BLaER1 treated with 17β-estradiol and CSF1 and Interleukin-3, amounts not matched to agents 10 nM and 100 nM (cell line): ENCODE measurements around the gene TBC1D8.

Experiments
- H3K27ac ChIP-seq, 11 experiments: shearing (Covaris generic); formaldehyde crosslinking; 2 replicates each; pipeline ENCODE4 v1.8.1; 2022
- H3K27me3 ChIP-seq, 11 experiments: shearing (Covaris generic); formaldehyde crosslinking; 2 replicates each; pipeline ENCODE4 v1.8.1; 2022
- H3K36me3 ChIP-seq, 11 experiments: shearing (Covaris generic); formaldehyde crosslinking; 2 replicates each; pipeline ENCODE4 v1.8.1; 2022
- H3K4me1 ChIP-seq, 10 experiments: shearing (Covaris generic); formaldehyde crosslinking; 2 replicates each; pipeline ENCODE4 v1.8.1; 2022
- H3K4me2 ChIP-seq, 11 experiments: shearing (Covaris generic); formaldehyde crosslinking; 2 replicates each; pipeline ENCODE4 v1.8.1; 2022
- H3K4me3 ChIP-seq, 10 experiments: shearing (Covaris generic); formaldehyde crosslinking; 2 replicates each; pipeline ENCODE4 v1.8.1; 2022
- H3K9ac ChIP-seq, 11 experiments: shearing (Covaris generic); formaldehyde crosslinking; 2 replicates each; pipeline ENCODE4 v1.8.1; 2022
- H3K9me3 ChIP-seq, 11 experiments: shearing (Covaris generic); formaldehyde crosslinking; replicated peaks in 1 of 11; 2 replicates each; pipeline ENCODE4 v1.8.1; 2022
- H4K20me1 ChIP-seq, 11 experiments: shearing (Covaris generic); formaldehyde crosslinking; 2 replicates each; pipeline ENCODE4 v1.8.1; 2022
- Cebpa-rat ChIP-seq, 11 experiments: shearing (Covaris generic); IDR thresholded peaks; 2 replicates each; pipeline ENCODE4 v1.8.1; 2022

TBC1D8 gene

GRCh38 chr2:101124643-101125366 is 26.4 kb downstream of the TBC1D8 start:
- H3K9me3 ChIP-seq, result no peaks in the 10 kb centered on the region
- H3K36me3 ChIP-seq, result peaks cover 0 to 14% (median 0%) of the 10 kb centered on the region in 11 experiments; a peak in 3 of 22 replicates
- no peak for TF ChIP-seq Cebpa-rat (IDR thresholded peaks at IDR 0.05)
- H3K4me3 ChIP-seq, result peak overlapping the region in 1 of 10 experiments; percentile 4; a peak in 1 of 20 replicates
- H3K27me3 ChIP-seq, result no peaks in the 10 kb centered on the region
- peaks cover 16 to 62% (median 29%) of the 10 kb centered on the region in 10 experiments for H3K4me1 ChIP-seq
- H4K20me1 ChIP-seq, result peaks cover 0 to 98% (median 0%) of the 10 kb centered on the region in 11 experiments; a peak in 6 of 22 replicates
- H3K9ac ChIP-seq, result peak overlapping the region in 5 of 11 experiments; percentile 1 to 32 (median 12); a peak in 4 of 22 replicates
- H3K27ac ChIP-seq, result peak overlapping the region in 8 of 11 experiments; percentile 4 to 31 (median 16); a peak in 8 of 22 replicates
- H3K4me2 ChIP-seq, result peak overlapping the region; percentile 53 to 90 (median 71)

GRCh38 chr2:101123795-101124471 is 27.2 kb downstream of the TBC1D8 start:
- Histone ChIP-seq H3K36me3 (peaks cover 0 to 13% (median 0%) of the 10 kb centered on the region in 11 experiments; a peak in 2 of 22 replicates), H3K27ac (no peak overlapping the region; a peak in 1 of 22 replicates), H3K4me1 (peaks cover 16 to 71% (median 29%) of the 10 kb centered on the region in 10 experiments), H3K27me3 (no peaks in the 10 kb centered on the region), H3K9me3 (no peaks in the 10 kb centered on the region), H3K9ac (no peak overlapping the region), H3K4me2 (peak overlapping the region in 8 of 11 experiments; percentile 68 to 90 (median 78); a peak in 16 of 22 replicates), H4K20me1 (peaks cover 0 to 98% (median 0%) of the 10 kb centered on the region in 11 experiments; a peak in 6 of 22 replicates), H3K4me3 (no peak overlapping the region)
- TF ChIP-seq Cebpa-rat (IDR thresholded peaks at IDR 0.05), result no peak

- 0 out of 22 replicates have a peak, but pooled peaks cover 0 to 4% (median 0%) of the 10 kb centered on the region in 11 experiments for H3K9me3 ChIP-seq
- H3K4me1 ChIP-seq, result peaks cover 16 to 84% (median 32%) of the 10 kb centered on the region in 10 experiments
- H3K4me3 ChIP-seq, result no peak overlapping the region
- peaks cover 0 to 13% (median 0%) of the 10 kb centered on the region in 11 experiments; a peak in 2 of 22 replicates for H3K36me3 ChIP-seq
- no peak for TF ChIP-seq Cebpa-rat (IDR thresholded peaks at IDR 0.05)
- H3K27ac ChIP-seq, result no peak overlapping the region
- peaks cover 0 to 97% (median 0%) of the 10 kb centered on the region in 11 experiments; a peak in 6 of 22 replicates for H4K20me1 ChIP-seq
- no peaks in the 10 kb centered on the region for H3K27me3 ChIP-seq
- peak overlapping the region in 3 of 11 experiments; percentile 3 to 63 (median 32); a peak in 3 of 22 replicates for H3K4me2 ChIP-seq
- no peak overlapping the region for H3K9ac ChIP-seq
Observed at GRCh38 chr2:101121174-101121573, 30.0 kb downstream of the TBC1D8 start.

GRCh38 chr2:101120124-101120996 is 30.8 kb downstream of the TBC1D8 start:
- H4K20me1 ChIP-seq, result peaks cover 0 to 97% (median 0%) of the 10 kb centered on the region in 11 experiments; a peak in 6 of 22 replicates
- no peaks in the 10 kb centered on the region for H3K27me3 ChIP-seq
- no peak overlapping the region for H3K9ac ChIP-seq
- no peak overlapping the region for H3K4me3 ChIP-seq
- H3K9me3 ChIP-seq, result 0 out of 22 replicates have a peak, but pooled peaks cover 0 to 4% (median 0%) of the 10 kb centered on the region in 11 experiments
- TF ChIP-seq Cebpa-rat (IDR thresholded peaks at IDR 0.05), result no peak
- H3K4me1 ChIP-seq, result peaks cover 9 to 84% (median 25%) of the 10 kb centered on the region in 10 experiments
- peak overlapping the region in 3 of 11 experiments; percentile 13 to 63 (median 32); a peak in 4 of 22 replicates for H3K4me2 ChIP-seq
- H3K36me3 ChIP-seq, result peaks cover 0 to 13% (median 0%) of the 10 kb centered on the region in 11 experiments; a peak in 2 of 22 replicates
- H3K27ac ChIP-seq, result no peak overlapping the region

GRCh38 chr2:101119431-101119830 is 31.8 kb downstream of the TBC1D8 start:
- TF ChIP-seq Cebpa-rat (IDR thresholded peaks at IDR 0.05), result no peak
- Histone ChIP-seq H3K4me3 (no peak overlapping the region), H3K4me1 (peaks cover 0 to 84% (median 19%) of the 10 kb centered on the region in 10 experiments; a peak in 17 of 20 replicates)

GRCh38 chr2:101116841-101117552 is 34.2 kb downstream of the TBC1D8 start:
- no peaks in the 10 kb centered on the region for H3K27me3 ChIP-seq
- 0 out of 22 replicates have a peak, but pooled peaks cover 0 to 4% (median 0%) of the 10 kb centered on the region in 11 experiments for H3K9me3 ChIP-seq
- peak overlapping the region in 4 of 11 experiments; percentile 60 to 73 (median 70); a peak in 4 of 22 replicates for H3K4me2 ChIP-seq
- H3K9ac ChIP-seq, result no peak overlapping the region
- H3K27ac ChIP-seq, result no peak overlapping the region
- H3K36me3 ChIP-seq, result 0 out of 22 replicates have a peak, but pooled peaks cover 0 to 5% (median 0%) of the 10 kb centered on the region in 11 experiments
- H3K4me1 ChIP-seq, result peaks cover 0 to 92% (median 9%) of the 10 kb centered on the region in 10 experiments; a peak in 11 of 20 replicates
- H4K20me1 ChIP-seq, result peaks cover 0 to 99% (median 0%) of the 10 kb centered on the region in 11 experiments; a peak in 5 of 22 replicates
- TF ChIP-seq Cebpa-rat (IDR thresholded peaks at IDR 0.05), result no peak
- H3K4me3 ChIP-seq, result no peak overlapping the region

More at GRCh38 chr2:101119431-101119830, 31.8 kb downstream of the TBC1D8 start:
- Histone ChIP-seq H3K4me2 (peak overlapping the region in 2 of 11 experiments; percentile 13 to 63; a peak in 2 of 22 replicates), H3K27ac (no peak overlapping the region), H3K9ac (no peak overlapping the region), H3K27me3 (no peaks in the 10 kb centered on the region), H3K36me3 (peaks cover 0 to 13% (median 0%) of the 10 kb centered on the region in 11 experiments; a peak in 2 of 22 replicates), H4K20me1 (peaks cover 0 to 97% (median 0%) of the 10 kb centered on the region in 11 experiments; a peak in 6 of 22 replicates), H3K9me3 (0 out of 22 replicates have a peak, but pooled peaks cover 0 to 4% (median 0%) of the 10 kb centered on the region in 11 experiments)

- no peaks in the 10 kb centered on the region for H3K27me3 ChIP-seq
- no peak overlapping the region for H3K9ac ChIP-seq
- peaks cover 0 to 99% (median 0%) of the 10 kb centered on the region in 11 experiments; a peak in 6 of 22 replicates for H4K20me1 ChIP-seq
- H3K36me3 ChIP-seq, result 0 out of 22 replicates have a peak, but pooled peaks cover 0 to 5% (median 0%) of the 10 kb centered on the region in 11 experiments
- H3K9me3 ChIP-seq, result 0 out of 22 replicates have a peak, but pooled peaks cover 0 to 4% (median 0%) of the 10 kb centered on the region in 11 experiments
- no peak for TF ChIP-seq Cebpa-rat (IDR thresholded peaks at IDR 0.05)
- H3K4me2 ChIP-seq, result peak overlapping the region in 2 of 11 experiments; percentile 76 to 79; a peak in 2 of 22 replicates
- H3K4me1 ChIP-seq, result peaks cover 0 to 91% (median 9%) of the 10 kb centered on the region in 10 experiments; a peak in 11 of 20 replicates
- H3K27ac ChIP-seq, result no peak overlapping the region
- no peak overlapping the region for H3K4me3 ChIP-seq
Observed at GRCh38 chr2:101116348-101116747, 34.8 kb downstream of the TBC1D8 start.
